ENCODE data around the gene HCK.

GRCh38 chr20:32027643-32028042, 24.4 kb upstream of the HCK start:
- no peak for TF ChIP-seq CTCF (IDR thresholded peaks at IDR 0.05 in 2 of 3, conservative IDR thresholded peaks at IDR 0.05 in 1 of 3; ENCODE audit: borderline replicate concordance in 1 of 3, insufficient read depth in 1 of 3, low read depth in 2 of 3, low read length in 2 of 3)
- TF ChIP-seq ELF1 (IDR thresholded peaks at IDR 0.05; ENCODE audit: borderline replicate concordance, low read depth), result no peak
- no peak for TF ChIP-seq ATF3 (IDR thresholded peaks at IDR 0.05)
- no peak for TF ChIP-seq REST (IDR thresholded peaks at IDR 0.05; ENCODE audit: low read depth)
- no peak for TF ChIP-seq EGR1 (IDR thresholded peaks at IDR 0.05; ENCODE audit: low read depth)
- no peak for TF ChIP-seq POLR2A (IDR thresholded peaks at IDR 0.05; ENCODE audit: borderline replicate concordance, extremely low read depth, insufficient read depth, insufficient read length)
- TF ChIP-seq ZBTB33 (IDR thresholded peaks at IDR 0.05; ENCODE audit: extremely low read depth, insufficient replicate concordance, low read length), result no peak
- TF ChIP-seq SIN3A (IDR thresholded peaks at IDR 0.05; ENCODE audit: low read depth), result no peak
- no peak for TF ChIP-seq ZNF274 (IDR thresholded peaks at IDR 0.05; ENCODE audit: low read depth, low read length)
